ENCODE results near the gene SLC22A1.
A peak's percentile ranks its signal among the peaks of the same experiment; 100 is the strongest.

SLC22A1 gene

DNA sequence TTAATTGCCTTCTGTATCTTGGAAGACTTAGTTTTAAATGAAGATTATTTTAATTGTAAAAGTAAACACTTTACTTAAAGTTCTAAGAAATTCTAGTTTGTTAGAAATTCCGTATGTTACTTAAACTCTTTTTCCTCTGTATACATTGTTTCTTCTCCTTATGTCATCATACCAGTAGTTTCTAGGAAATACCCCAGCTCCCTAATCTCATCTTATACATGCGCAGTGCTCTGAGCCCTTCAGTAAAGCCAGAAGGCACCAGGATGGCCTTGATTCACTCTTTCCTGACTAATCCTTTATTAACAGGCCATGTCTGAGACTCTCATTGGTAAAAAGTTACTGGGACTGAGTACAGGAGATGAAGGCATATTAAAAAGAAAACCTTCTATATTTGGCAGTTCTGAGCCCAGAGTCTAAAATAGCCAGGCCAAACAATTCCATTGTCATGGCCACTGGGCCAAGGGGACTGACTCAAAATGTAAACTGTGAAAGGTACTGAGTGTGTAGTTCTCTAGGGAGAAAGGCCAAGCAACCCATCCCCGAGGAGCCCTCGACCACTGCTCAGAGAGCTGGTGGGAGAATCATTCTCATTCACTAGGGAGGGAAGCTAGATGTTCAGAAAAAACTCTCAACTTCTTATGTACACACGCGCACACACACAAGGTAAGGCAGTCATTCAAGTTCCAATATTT, 25.0 kb downstream of the SLC22A1 start:
- Histone ChIP-seq H3K27me3 (ENCODE audit: control insufficient read depth in 2 of 2, insufficient read depth in 2 of 2, low read length in 2 of 2) (no peaks in the 10 kb centered on the region), H3K36me3 (ENCODE audit: control insufficient read depth in 2 of 2, insufficient read depth in 2 of 2, low read length in 2 of 2) (no peaks in the 10 kb centered on the region), H3K27ac (ENCODE audit: low read depth in 2 of 2, low read length in 2 of 2) (no peak overlapping the region)

DNA sequence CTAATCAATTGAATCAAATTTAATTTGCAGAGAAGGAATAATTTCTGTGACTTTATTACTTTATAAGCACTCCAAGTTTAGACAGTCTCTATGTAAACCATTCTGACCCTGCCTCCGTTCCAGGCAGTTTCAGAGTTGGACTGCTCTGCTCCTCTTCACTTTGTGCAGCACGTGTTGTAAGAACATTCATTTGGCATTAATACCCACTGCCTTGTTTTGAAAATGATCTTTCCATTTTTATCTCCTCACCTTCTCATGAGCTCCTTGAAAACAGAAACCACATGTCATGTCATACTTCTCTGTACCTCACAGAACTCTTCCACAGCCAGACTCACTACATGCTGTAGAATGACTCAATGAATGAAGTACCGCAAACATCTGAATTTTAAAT, 25.5 kb downstream of the SLC22A1 start:
- H3K27ac ChIP-seq (ENCODE audit: low read depth in 2 of 2, low read length in 2 of 2), result no peak overlapping the region
- H3K9ac ChIP-seq (ENCODE audit: low read depth in 1 of 2, low read length in 2 of 2), result no peak overlapping the region

More for the DNA sequence above, 25.0 kb downstream of the SLC22A1 start:
- H3K9me3 ChIP-seq (ENCODE audit: control insufficient read depth in 2 of 2, low read length in 2 of 2), result no peaks in the 10 kb centered on the region
- H3K4me1 ChIP-seq (ENCODE audit: control insufficient read depth in 2 of 2, insufficient read depth in 2 of 2, low read length in 2 of 2), result peaks cover 0 to 4% of the 10 kb centered on the region in 2 donors
- no peak overlapping the region for H3K9ac ChIP-seq (ENCODE audit: low read depth in 1 of 2, low read length in 2 of 2)
- H3K4me3 ChIP-seq (ENCODE audit: low read length in 2 of 2), result no peak overlapping the region

DNA sequence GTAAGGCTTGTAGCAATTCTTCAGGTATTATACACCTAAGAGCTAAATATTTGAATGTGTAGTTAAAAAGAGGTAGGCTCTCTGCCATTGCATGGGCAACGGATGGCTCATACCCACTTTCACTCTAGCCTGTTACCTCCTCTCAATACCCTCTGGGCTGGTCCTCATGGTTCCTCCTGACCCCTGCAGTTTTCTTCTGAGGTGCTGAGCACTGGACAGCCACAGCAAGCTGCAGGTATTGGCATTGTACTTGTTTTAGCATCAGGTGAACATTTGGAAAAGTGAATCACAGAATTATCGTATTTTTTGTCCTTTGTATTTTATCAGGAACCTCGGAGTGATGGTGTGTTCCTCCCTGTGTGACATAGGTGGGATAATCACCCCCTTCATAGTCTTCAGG, 32.9 kb downstream of the SLC22A1 start:
- no peaks in the 10 kb centered on the region for H3K9me3 ChIP-seq (ENCODE audit: control insufficient read depth in 2 of 2, low read length in 2 of 2)
- no peak overlapping the region for H3K27ac ChIP-seq (ENCODE audit: low read depth in 2 of 2, low read length in 2 of 2)
- no peak overlapping the region for H3K9ac ChIP-seq (ENCODE audit: low read depth in 1 of 2, low read length in 2 of 2)
- no peak overlapping the region for H3K4me3 ChIP-seq (ENCODE audit: low read length in 2 of 2)
- no peaks in the 10 kb centered on the region for H3K36me3 ChIP-seq (ENCODE audit: control insufficient read depth in 2 of 2, insufficient read depth in 2 of 2, low read length in 2 of 2)
- no peaks in the 10 kb centered on the region for H3K4me1 ChIP-seq (ENCODE audit: control insufficient read depth in 2 of 2, insufficient read depth in 2 of 2, low read length in 2 of 2)
- H3K27me3 ChIP-seq (ENCODE audit: control insufficient read depth in 2 of 2, insufficient read depth in 2 of 2, low read length in 2 of 2), result no peaks in the 10 kb centered on the region

More for the DNA sequence above, 25.5 kb downstream of the SLC22A1 start:
- no peaks in the 10 kb centered on the region for H3K27me3 ChIP-seq (ENCODE audit: control insufficient read depth in 2 of 2, insufficient read depth in 2 of 2, low read length in 2 of 2)
- H3K9me3 ChIP-seq (ENCODE audit: control insufficient read depth in 2 of 2, low read length in 2 of 2), result no peaks in the 10 kb centered on the region
- no peak overlapping the region for H3K4me3 ChIP-seq (ENCODE audit: low read length in 2 of 2)
- no peaks in the 10 kb centered on the region for H3K4me1 ChIP-seq (ENCODE audit: control insufficient read depth in 2 of 2, insufficient read depth in 2 of 2, low read length in 2 of 2)
- H3K36me3 ChIP-seq (ENCODE audit: control insufficient read depth in 2 of 2, insufficient read depth in 2 of 2, low read length in 2 of 2), result no peaks in the 10 kb centered on the region

DNA sequence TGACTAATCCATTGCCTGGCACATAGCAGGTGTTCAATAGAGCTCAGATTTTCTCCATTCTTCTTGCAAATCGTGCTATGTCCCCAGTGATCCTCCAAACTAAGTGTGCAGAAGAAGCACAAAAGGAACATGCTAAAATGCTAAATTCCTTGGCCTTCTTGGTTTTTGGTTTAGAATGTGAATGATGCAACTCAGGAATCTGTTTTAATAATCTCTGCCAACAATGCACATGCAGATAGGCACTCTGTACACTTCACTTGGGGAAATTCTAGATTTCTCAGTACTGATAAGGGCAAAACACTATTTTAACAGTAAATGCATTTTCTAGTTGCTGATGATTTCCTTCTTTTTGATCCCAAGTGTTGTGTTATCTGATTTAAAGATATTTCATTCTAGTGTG, 35.2 kb downstream of the SLC22A1 start:
- H3K4me1 ChIP-seq (ENCODE audit: control insufficient read depth in 2 of 2, insufficient read depth in 2 of 2, low read length in 2 of 2), result peaks cover 6 to 8% of the 10 kb centered on the region in 2 donors
- no peaks in the 10 kb centered on the region for H3K9me3 ChIP-seq (ENCODE audit: control insufficient read depth in 2 of 2, low read length in 2 of 2)
- H3K27ac ChIP-seq (ENCODE audit: low read depth in 2 of 2, low read length in 2 of 2), result no peak overlapping the region
- H3K27me3 ChIP-seq (ENCODE audit: control insufficient read depth in 2 of 2, insufficient read depth in 2 of 2, low read length in 2 of 2), result no peaks in the 10 kb centered on the region
- no peak overlapping the region for H3K9ac ChIP-seq (ENCODE audit: low read depth in 1 of 2, low read length in 2 of 2)
- H3K36me3 ChIP-seq (ENCODE audit: control insufficient read depth in 2 of 2, insufficient read depth in 2 of 2, low read length in 2 of 2), result no peaks in the 10 kb centered on the region
- no peak overlapping the region for H3K4me3 ChIP-seq (ENCODE audit: low read length in 2 of 2)

DNA sequence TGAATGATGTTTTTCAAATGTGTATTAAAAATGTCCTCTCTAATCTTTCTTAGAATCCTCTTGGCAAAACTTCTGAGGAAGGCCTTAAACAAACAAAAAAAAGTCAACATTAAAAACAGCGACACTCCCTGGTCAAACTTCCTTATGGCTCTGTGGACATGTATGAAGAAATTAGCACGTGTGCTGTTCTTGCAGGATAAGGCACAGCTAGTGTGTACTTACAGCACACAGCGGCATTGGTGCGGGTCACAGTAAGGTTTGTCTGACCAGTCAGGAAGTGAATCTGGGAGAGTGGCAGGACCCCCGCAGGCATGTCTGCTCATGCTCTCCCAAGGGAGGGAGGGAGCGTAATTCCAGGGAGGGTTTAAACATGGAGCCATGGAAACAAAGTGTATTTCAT, 38.8 kb downstream of the SLC22A1 start:
- Histone ChIP-seq H3K4me3 (ENCODE audit: low read length in 2 of 2) (no peak overlapping the region), H3K9ac (ENCODE audit: low read depth in 1 of 2, low read length in 2 of 2) (no peak overlapping the region), H3K27me3 (ENCODE audit: control insufficient read depth in 2 of 2, insufficient read depth in 2 of 2, low read length in 2 of 2) (no peaks in the 10 kb centered on the region), H3K27ac (ENCODE audit: low read depth in 2 of 2, low read length in 2 of 2) (peak overlapping the region; percentile 17 to 38), H3K4me1 (ENCODE audit: control insufficient read depth in 2 of 2, insufficient read depth in 2 of 2, low read length in 2 of 2) (peaks cover 6 to 8% of the 10 kb centered on the region in 2 donors), H3K36me3 (ENCODE audit: control insufficient read depth in 2 of 2, insufficient read depth in 2 of 2, low read length in 2 of 2) (no peaks in the 10 kb centered on the region), H3K9me3 (ENCODE audit: control insufficient read depth in 2 of 2, low read length in 2 of 2) (no peaks in the 10 kb centered on the region)

DNA sequence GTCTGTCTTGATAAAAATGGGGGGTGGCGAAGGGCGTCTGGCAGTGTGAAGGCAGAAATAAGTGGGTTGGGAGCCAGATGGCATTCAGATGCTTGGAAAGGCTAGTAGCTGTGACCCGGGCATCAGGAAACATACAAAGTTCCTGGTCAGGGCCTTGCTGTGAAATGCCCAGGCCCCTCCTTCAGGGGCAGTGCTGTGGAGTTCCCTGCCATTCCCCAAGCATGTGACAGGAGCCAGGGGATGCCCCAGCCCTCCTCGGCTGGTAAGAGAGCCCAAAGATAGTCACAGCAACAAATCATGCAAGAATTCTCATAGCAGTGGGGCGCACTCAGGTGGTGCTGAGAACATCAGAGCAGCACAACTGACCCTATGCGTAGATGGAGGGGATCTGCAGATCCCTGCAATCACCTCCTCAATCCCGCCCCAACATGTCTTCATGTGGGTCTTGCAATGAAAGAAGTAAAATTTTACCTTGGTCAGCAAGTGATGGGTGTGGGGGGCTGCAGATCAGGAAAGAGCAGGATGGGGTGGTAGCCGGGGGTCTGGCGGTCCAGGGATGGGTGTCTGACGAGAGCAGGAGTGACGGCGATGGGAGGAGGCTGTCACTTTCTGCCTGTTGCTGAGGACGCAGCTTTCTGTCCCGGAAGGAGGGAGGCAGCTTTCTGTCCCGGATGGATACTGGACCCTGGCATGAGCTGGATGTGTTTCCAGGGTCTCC, 39.5 kb downstream of the SLC22A1 start:
- H3K36me3 ChIP-seq (ENCODE audit: control insufficient read depth in 2 of 2, insufficient read depth in 2 of 2, low read length in 2 of 2), result no peaks in the 10 kb centered on the region
- H3K27me3 ChIP-seq (ENCODE audit: control insufficient read depth in 2 of 2, insufficient read depth in 2 of 2, low read length in 2 of 2), result no peaks in the 10 kb centered on the region
- no peaks in the 10 kb centered on the region for H3K9me3 ChIP-seq (ENCODE audit: control insufficient read depth in 2 of 2, low read length in 2 of 2)
- H3K4me1 ChIP-seq (ENCODE audit: control insufficient read depth in 2 of 2, insufficient read depth in 2 of 2, low read length in 2 of 2), result peaks cover 6 to 8% of the 10 kb centered on the region in 2 donors
- H3K4me3 ChIP-seq (ENCODE audit: low read length in 2 of 2), result no peak overlapping the region
- no peak overlapping the region for H3K9ac ChIP-seq (ENCODE audit: low read depth in 1 of 2, low read length in 2 of 2)
- H3K27ac ChIP-seq (ENCODE audit: low read depth in 2 of 2, low read length in 2 of 2), result peak overlapping the region; percentile 17 to 38

DNA sequence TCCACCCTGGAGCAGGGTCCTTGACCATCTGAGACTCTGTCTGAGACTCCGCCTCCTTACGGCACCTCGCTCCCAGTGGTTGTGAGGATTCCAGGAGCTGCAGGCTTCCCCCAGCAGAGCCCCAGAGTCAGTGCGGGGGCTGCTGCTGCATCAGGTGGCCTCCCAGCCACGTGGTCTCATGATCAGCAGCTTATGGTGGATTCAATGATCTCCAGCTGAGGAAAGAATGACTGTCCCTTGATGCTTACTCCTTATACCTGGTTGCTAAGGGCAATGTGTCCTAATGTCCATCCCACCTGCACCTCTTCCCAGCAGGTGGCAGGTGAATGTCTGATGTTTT, 40.0 kb downstream of the SLC22A1 start:
- no peaks in the 10 kb centered on the region for H3K27me3 ChIP-seq (ENCODE audit: control insufficient read depth in 2 of 2, insufficient read depth in 2 of 2, low read length in 2 of 2)
- no peaks in the 10 kb centered on the region for H3K9me3 ChIP-seq (ENCODE audit: control insufficient read depth in 2 of 2, low read length in 2 of 2)
- H3K4me1 ChIP-seq (ENCODE audit: control insufficient read depth in 2 of 2, insufficient read depth in 2 of 2, low read length in 2 of 2), result peaks cover 6 to 11% of the 10 kb centered on the region in 2 donors
- H3K4me3 ChIP-seq (ENCODE audit: low read length in 2 of 2), result no peak overlapping the region
- H3K9ac ChIP-seq (ENCODE audit: low read depth in 1 of 2, low read length in 2 of 2), result no peak overlapping the region
- H3K36me3 ChIP-seq (ENCODE audit: control insufficient read depth in 2 of 2, insufficient read depth in 2 of 2, low read length in 2 of 2), result no peaks in the 10 kb centered on the region
- no peak overlapping the region for H3K27ac ChIP-seq (ENCODE audit: low read depth in 2 of 2, low read length in 2 of 2)

DNA sequence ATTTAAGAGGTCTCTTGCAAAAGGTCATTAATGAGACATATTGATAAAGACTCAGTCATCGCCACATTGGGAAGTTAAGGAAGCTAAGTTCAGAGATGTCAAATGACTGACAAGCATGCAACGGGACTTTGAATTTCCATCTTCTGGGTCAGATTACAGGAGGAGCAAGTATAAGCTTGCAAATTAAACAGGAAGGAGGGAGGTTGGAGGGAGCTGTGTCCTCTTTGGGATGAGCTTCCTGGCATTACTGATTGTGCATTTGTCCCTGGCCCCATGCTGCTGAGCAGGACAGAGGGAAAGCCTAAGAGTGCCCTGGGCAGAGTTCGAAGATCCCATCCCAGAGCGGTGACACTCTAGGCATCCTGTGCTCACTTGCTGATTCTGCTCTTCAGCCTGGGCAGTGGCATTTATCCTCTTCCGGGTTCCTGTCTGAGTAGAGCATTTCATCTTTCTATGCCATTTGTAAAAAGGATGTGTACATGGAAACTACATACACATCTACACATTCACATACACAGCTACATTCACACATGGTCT, 40.5 kb downstream of the SLC22A1 start:
- Histone ChIP-seq H3K4me3 (ENCODE audit: low read length in 2 of 2) (no peak overlapping the region), H3K36me3 (ENCODE audit: control insufficient read depth in 2 of 2, insufficient read depth in 2 of 2, low read length in 2 of 2) (no peaks in the 10 kb centered on the region), H3K27me3 (ENCODE audit: control insufficient read depth in 2 of 2, insufficient read depth in 2 of 2, low read length in 2 of 2) (no peaks in the 10 kb centered on the region), H3K9me3 (ENCODE audit: control insufficient read depth in 2 of 2, low read length in 2 of 2) (no peaks in the 10 kb centered on the region), H3K9ac (ENCODE audit: low read depth in 1 of 2, low read length in 2 of 2) (no peak overlapping the region), H3K4me1 (ENCODE audit: control insufficient read depth in 2 of 2, insufficient read depth in 2 of 2, low read length in 2 of 2) (peaks cover 8 to 15% of the 10 kb centered on the region in 2 donors), H3K27ac (ENCODE audit: low read depth in 2 of 2, low read length in 2 of 2) (no peak overlapping the region)

DNA sequence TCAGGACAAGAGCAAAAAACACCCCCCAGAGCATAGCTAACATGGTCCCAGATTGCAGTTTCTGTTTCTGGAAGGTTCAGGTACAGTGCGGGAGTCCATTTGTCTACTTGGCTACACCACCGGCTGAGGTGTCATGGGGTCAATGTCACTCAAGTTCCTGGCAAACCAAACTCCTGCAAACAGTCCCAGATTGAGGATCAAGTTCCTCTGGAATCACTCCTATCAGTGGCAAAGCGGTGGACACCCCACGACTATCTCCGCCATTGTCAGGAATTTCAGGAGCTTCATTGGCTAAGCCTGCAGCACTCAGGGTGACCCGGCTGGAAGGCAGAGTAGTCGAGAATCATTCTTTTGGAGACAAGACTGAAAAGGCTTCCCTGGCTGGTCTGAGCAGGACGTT, 41.8 kb downstream of the SLC22A1 start:
- no peak overlapping the region for H3K9ac ChIP-seq (ENCODE audit: low read depth in 1 of 2, low read length in 2 of 2)
- no peak overlapping the region for H3K4me3 ChIP-seq (ENCODE audit: low read length in 2 of 2)
- no peaks in the 10 kb centered on the region for H3K27me3 ChIP-seq (ENCODE audit: control insufficient read depth in 2 of 2, insufficient read depth in 2 of 2, low read length in 2 of 2)
- peaks cover 15 to 26% of the 10 kb centered on the region in 2 donors for H3K4me1 ChIP-seq (ENCODE audit: control insufficient read depth in 2 of 2, insufficient read depth in 2 of 2, low read length in 2 of 2)
- no peaks in the 10 kb centered on the region for H3K9me3 ChIP-seq (ENCODE audit: control insufficient read depth in 2 of 2, low read length in 2 of 2)
- H3K36me3 ChIP-seq (ENCODE audit: control insufficient read depth in 2 of 2, insufficient read depth in 2 of 2, low read length in 2 of 2), result no peaks in the 10 kb centered on the region
- no peak overlapping the region for H3K27ac ChIP-seq (ENCODE audit: low read depth in 2 of 2, low read length in 2 of 2)

DNA sequence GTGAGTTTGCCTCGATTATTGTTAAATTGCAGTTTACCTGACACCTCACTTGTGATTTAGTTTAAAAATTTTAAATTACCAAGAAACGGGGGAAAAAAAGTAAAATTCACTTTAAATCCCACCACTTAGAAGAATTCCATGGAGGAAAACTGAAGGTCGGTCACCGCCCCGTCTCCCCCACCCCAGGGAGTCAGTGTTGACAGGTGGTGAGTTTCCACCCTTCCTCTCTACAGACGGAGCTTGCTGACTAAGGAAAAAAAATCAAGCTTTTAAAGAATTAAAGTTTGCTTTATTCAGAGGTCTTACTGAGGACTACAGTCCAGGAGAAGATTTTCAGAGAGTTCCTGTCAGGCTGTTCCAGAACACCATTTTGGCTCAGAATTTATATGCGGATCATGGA, 42.3 kb downstream of the SLC22A1 start:
- Histone ChIP-seq H3K9ac (ENCODE audit: low read depth in 1 of 2, low read length in 2 of 2) (no peak overlapping the region), H3K4me3 (ENCODE audit: low read length in 2 of 2) (no peak overlapping the region), H3K4me1 (ENCODE audit: control insufficient read depth in 2 of 2, insufficient read depth in 2 of 2, low read length in 2 of 2) (peaks cover 16 to 27% of the 10 kb centered on the region in 2 donors), H3K27me3 (ENCODE audit: control insufficient read depth in 2 of 2, insufficient read depth in 2 of 2, low read length in 2 of 2) (no peaks in the 10 kb centered on the region), H3K9me3 (ENCODE audit: control insufficient read depth in 2 of 2, low read length in 2 of 2) (no peaks in the 10 kb centered on the region), H3K27ac (ENCODE audit: low read depth in 2 of 2, low read length in 2 of 2) (no peak overlapping the region), H3K36me3 (ENCODE audit: control insufficient read depth in 2 of 2, insufficient read depth in 2 of 2, low read length in 2 of 2) (no peaks in the 10 kb centered on the region)
